ENCODE results near the gene NGFR.
A peak's percentile ranks its signal among the peaks of the same experiment; 100 is the strongest.

NGFR gene

GRCh38 chr17:49469831-49470810, 25.0 kb upstream of the NGFR start:
- no peak for DNase-seq

- DNase-seq, result no peak
These were observed 23.9 kb upstream of the NGFR start for GRCh38 chr17:49471089-49471683.

- no peak for DNase-seq
These were observed 23.3 kb upstream of the NGFR start for GRCh38 chr17:49471769-49472168.

- DNase-seq, result no peak
These were observed 22.6 kb upstream of the NGFR start for GRCh38 chr17:49472527-49472926.

- no peak for DNase-seq
These were observed 21.0 kb upstream of the NGFR start for GRCh38 chr17:49473900-49474751.

GRCh38 chr17:49477709-49478108, 17.4 kb upstream of the NGFR start:
- DNase-seq, result no peak

GRCh38 chr17:49480836-49481615, 14.1 kb upstream of the NGFR start:
- no peak for DNase-seq

GRCh38 chr17:49482144-49482817, 12.8 kb upstream of the NGFR start:
- peak; percentile 35 for DNase-seq

- DNase-seq, result peak; percentile 56
These were observed 11.2 kb upstream of the NGFR start for GRCh38 chr17:49483599-49484509.

GRCh38 chr17:49484588-49484987, 10.5 kb upstream of the NGFR start:
- no peak for DNase-seq

GRCh38 chr17:49486012-49486641, 9.0 kb upstream of the NGFR start:
- peak; percentile 61 for DNase-seq

- DNase-seq, result no peak
These were observed 7.9 kb upstream of the NGFR start for GRCh38 chr17:49487183-49487582.

- no peak for DNase-seq
These were observed 6.5 kb upstream of the NGFR start for GRCh38 chr17:49488612-49489011.

- DNase-seq, result no peak
These were observed 5.7 kb upstream of the NGFR start for GRCh38 chr17:49489348-49489747.

GRCh38 chr17:49490276-49490675, 4.8 kb upstream of the NGFR start:
- no peak for DNase-seq

GRCh38 chr17:49491192-49491769, 3.8 kb upstream of the NGFR start:
- DNase-seq, result no peak

- no peak for DNase-seq
These were observed 601 bp upstream of the NGFR start for GRCh38 chr17:49494399-49494985.

GRCh38 chr17:49495842-49496182, 719 bp downstream of the NGFR start:
- no peak for DNase-seq

- no peak for DNase-seq
These were observed 1.2 kb downstream of the NGFR start for GRCh38 chr17:49496183-49496866.

Measured in MV-4-11 (cell line).